Stomach smooth muscle (tissue), 2 donors: Measurements from ENCODE around the gene INPP4A.

Source experiments
- H3K27ac ChIP-seq: one replicate; pipeline ENCODE4 v1.7.0; 2013; ENCODE audit warnings: mild to moderate bottlenecking, low read length, inconsistent platforms
- H3K27me3 ChIP-seq, 2 donors: one replicate each; pipeline ENCODE4 v1.7.0; 2013; ENCODE audit warnings: low read length in 2 of 2; ENCODE audit not compliant: insufficient read depth in 2 of 2, control insufficient read depth in 1 of 2
- H3K36me3 ChIP-seq, 2 donors: one replicate each; pipeline ENCODE4 v1.7.0; 2013; ENCODE audit warnings: low read length in 2 of 2; ENCODE audit not compliant: control insufficient read depth in 2 of 2, insufficient read depth in 2 of 2
- H3K4me1 ChIP-seq: one replicate; pipeline ENCODE4 v1.7.0; 2013; ENCODE audit warnings: low read length; ENCODE audit not compliant: control insufficient read depth, insufficient read depth
- H3K4me3 ChIP-seq, 2 donors: one replicate each; pipeline ENCODE4 v1.7.0; 2013; ENCODE audit warnings: low read length in 2 of 2
- H3K9ac ChIP-seq, 2 donors: one replicate each; pipeline ENCODE4 v1.7.0; 2013; ENCODE audit warnings: low read length in 2 of 2, mild to moderate bottlenecking in 1 of 2
- H3K9me3 ChIP-seq, 2 donors: one replicate each; pipeline ENCODE4 v1.7.0; 2013; ENCODE audit warnings: low read length in 2 of 2; ENCODE audit not compliant: control insufficient read depth in 2 of 2
- donor health status: healthy.
- donor health status: Pancreatic carcinoma.

Gene INPP4A

DNA sequence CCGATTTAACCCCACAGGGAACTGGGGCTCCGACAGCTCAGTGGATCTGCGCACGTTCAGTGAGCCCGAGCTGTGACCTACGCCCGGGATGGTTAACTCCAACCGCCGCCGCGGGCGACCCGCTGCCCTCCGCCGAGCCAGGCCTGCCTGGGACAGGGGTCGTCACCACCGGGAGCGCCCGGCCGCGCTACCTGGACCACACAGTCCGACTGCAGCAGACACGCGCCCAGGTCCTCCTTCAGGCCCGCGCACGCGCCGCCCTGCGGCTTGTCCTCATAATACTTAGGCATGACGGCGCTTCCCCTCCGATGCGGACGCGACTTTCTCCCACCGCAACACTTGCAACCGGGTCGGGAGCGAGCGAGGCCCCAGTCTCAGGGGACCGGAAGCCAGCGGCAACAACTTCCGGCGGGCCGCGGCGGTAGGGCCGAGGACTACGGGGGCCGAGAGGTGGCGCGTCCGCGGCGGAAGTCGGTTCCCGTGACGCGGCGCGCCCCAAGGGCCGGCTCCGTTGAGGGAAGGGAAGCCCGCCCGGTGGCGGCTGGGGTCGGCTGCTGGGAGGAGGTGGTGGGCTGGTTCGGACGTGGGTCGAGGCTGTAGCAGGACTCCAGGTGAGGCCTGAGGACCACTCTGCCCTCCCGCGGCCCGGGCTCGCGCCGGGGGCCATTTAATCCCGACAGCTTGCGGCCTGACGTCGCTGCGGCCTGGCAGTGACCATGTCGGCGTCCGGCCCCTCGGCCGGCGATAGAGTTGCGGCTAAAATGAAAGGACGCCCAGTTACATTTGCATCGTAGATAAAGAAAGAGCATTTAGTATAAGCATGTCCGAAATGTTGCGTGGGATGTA lies 163.7 kb downstream of the INPP4A start, which contains the start of the genes COA5 and UNC50:
COA5 (minus strand) TSS at position 397 of the 846 bp plus-strand sequence; CDS start at position 290, 107 bp downstream.
UNC50 (plus strand) TSS at position 474 of the 846 bp plus-strand sequence. CDS start 1,171 bp downstream, outside the sequence.
- H3K9ac ChIP-seq = peak within 1 kb of the TSS; percentile 98 to 99
- H3K9me3 ChIP-seq = no peaks in the 10 kb centered on the region
- peak within 1 kb of the TSS; percentile 95 to 100 for H3K4me3 ChIP-seq
- H3K27ac ChIP-seq = peak within 1 kb of the TSS; percentile 97
- H3K27me3 ChIP-seq = no peaks in the 10 kb centered on the region
- H3K4me1 ChIP-seq = peaks cover 41% of the 10 kb centered on the region
- peaks cover 9 to 20% of the 10 kb centered on the region in 2 donors for H3K36me3 ChIP-seq

- peaks cover 17 to 26% of the 10 kb centered on the region in 2 donors for H3K36me3 ChIP-seq
- H3K27me3 ChIP-seq = no peaks in the 10 kb centered on the region
- no peaks in the 10 kb centered on the region for H3K9me3 ChIP-seq
- peak overlapping the region; percentile 98 to 99 for H3K9ac ChIP-seq
- H3K4me3 ChIP-seq = peak overlapping the region; percentile 95 to 100
- peak overlapping the region; percentile 97 for H3K27ac ChIP-seq
- peaks cover 41% of the 10 kb centered on the region for H3K4me1 ChIP-seq
Measured at GRCh38 chr2:98608962-98609604, 164.4 kb downstream of the INPP4A start.

DNA sequence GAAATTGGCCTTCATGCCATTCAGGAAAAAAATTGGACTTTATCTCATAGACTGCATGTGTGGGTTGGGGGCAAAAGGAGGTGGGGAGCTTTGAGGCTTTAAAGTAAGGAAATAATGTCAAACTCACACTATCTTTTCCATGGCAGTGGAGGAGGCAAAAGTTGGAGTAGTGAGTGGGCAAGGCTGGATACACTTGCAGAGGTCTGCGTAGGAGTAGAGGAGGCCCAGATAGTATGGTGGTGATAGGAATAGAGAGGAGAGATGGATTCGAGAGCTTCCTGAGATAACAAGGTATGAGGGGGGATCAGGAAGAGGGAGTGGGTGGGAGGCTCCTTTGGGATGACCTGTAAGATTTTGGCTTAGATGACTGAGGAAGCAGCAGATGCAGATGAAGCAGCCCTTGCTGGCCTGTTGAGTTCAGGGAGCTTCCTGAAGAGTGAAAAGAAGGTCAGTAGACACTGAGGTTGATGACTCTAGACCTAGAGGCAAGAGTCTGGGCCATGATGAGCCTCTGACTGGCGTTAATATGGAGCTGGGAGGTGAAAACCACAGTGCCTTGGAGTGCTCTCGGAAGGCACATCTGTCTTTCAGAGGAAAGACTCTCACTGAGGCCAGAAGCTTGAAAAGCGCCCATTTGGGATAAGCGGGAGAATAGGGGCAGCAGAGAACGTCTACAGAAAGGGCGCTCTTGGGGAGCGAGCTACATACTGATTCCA lies 169.5 kb downstream of the INPP4A start:
- Histone ChIP-seq H3K27me3 (no peaks in the 10 kb centered on the region), H3K36me3 (peaks cover 46 to 50% of the 10 kb centered on the region in 2 donors)

GRCh38 chr2:98615481-98615880 lies 170.8 kb downstream of the INPP4A start:
- Histone ChIP-seq H3K36me3 (peaks cover 48 to 49% of the 10 kb centered on the region in 2 donors), H3K9me3 (no peaks in the 10 kb centered on the region), H3K27ac (no peak overlapping the region), H3K4me3 (no peak overlapping the region), H3K27me3 (no peaks in the 10 kb centered on the region), H3K4me1 (peaks cover 6% of the 10 kb centered on the region), H3K9ac (no peak overlapping the region)

More for the DNA sequence above, 169.5 kb downstream of the INPP4A start:
- H3K9ac ChIP-seq = no peak overlapping the region
- no peak overlapping the region for H3K4me3 ChIP-seq
- H3K4me1 ChIP-seq = peaks cover 19% of the 10 kb centered on the region
- no peak overlapping the region for H3K27ac ChIP-seq
- H3K9me3 ChIP-seq = no peaks in the 10 kb centered on the region

GRCh38 chr2:98617149-98617548 lies 172.5 kb downstream of the INPP4A start:
- Histone ChIP-seq H3K4me3 (no peak overlapping the region), H3K27ac (no peak overlapping the region), H3K9ac (no peak overlapping the region), H3K36me3 (peaks cover 38 to 51% of the 10 kb centered on the region in 2 donors), H3K4me1 (no peaks in the 10 kb centered on the region), H3K9me3 (no peaks in the 10 kb centered on the region), H3K27me3 (no peaks in the 10 kb centered on the region)

DNA sequence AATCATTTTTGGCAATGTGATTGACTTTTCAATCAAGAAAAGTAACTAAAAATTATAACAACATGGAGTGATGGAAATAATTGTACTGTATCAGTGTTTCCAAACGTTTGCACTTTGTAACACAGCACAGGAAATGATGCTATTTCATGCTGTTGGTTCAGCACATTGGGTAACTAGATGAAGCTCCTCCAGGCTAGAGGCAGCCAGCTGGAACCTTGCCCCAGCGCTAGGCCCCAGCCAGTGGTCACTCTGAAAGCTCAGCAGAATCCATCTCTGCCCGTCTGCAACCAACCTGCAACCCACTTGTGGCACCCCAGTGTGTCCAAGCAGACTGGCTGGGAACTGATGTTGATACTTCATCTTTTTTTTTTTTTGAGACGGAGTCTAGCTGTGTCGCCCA lies 179.0 kb downstream of the INPP4A start:
- Histone ChIP-seq H3K36me3 (peaks cover 0 to 8% of the 10 kb centered on the region in 2 donors), H3K4me3 (no peak overlapping the region), H3K27ac (no peak overlapping the region), H3K9ac (no peak overlapping the region), H3K4me1 (no peaks in the 10 kb centered on the region), H3K9me3 (no peaks in the 10 kb centered on the region), H3K27me3 (no peaks in the 10 kb centered on the region)

DNA sequence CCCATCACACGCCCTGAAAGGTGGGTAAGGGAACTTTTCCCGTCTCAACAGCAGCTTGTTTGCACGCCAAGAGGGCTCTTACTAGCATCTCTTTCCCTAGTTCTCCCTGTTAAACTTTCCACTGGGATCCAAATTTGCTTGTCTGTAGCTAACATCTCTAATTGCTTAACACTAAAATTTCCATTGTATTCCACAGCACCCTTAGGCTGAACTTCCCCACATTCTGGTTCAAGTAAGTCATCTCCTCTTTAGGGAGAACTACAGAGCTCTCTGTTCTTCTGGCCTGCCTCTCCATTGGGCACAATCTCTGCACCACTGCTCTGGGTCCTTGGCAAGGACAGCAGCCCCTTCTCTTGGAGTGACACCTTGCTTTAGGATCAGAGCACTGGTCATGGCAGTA lies 187.7 kb downstream of the INPP4A start:
- no peak overlapping the region for H3K27ac ChIP-seq
- no peak overlapping the region for H3K9ac ChIP-seq
- no peaks in the 10 kb centered on the region for H3K9me3 ChIP-seq
- no peaks in the 10 kb centered on the region for H3K4me1 ChIP-seq
- no peak overlapping the region for H3K4me3 ChIP-seq
- H3K27me3 ChIP-seq = no peaks in the 10 kb centered on the region
- peaks cover 16 to 27% of the 10 kb centered on the region in 2 donors for H3K36me3 ChIP-seq

DNA sequence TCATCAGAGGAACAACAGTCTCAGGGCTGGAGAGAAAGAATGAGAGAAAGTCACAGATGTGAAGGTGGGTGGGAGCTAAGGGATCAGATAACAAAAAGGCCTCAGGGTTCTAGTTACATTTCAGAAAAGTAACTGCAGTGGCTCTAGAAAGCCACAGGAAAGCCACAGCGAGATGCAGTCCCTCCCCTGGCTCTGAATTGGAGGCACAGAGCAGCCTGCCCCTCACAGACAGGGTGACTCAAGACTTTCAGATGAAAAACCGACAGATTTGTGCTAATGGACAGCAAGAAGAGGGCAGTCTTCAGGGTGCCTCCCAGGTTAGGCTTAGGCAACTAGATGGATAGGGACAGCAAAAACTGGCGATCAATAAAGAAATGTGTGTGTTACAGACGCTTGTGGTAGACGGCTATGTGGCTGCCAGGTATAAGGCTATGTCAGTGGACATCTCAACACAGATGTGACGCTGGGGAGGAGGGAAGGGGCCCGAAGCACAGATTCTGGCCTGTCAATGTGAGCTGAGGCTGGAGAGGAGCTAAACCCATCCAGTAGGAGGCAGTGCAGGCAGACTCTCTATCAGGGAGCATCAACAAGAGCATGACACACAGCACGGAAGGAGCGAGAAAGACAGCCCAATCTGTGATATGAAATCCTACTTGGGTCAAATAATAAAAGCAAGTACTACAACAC lies 189.9 kb downstream of the INPP4A start:
- Histone ChIP-seq H3K9ac (no peak overlapping the region), H3K27me3 (no peaks in the 10 kb centered on the region), H3K4me1 (no peaks in the 10 kb centered on the region), H3K36me3 (peaks cover 18 to 38% of the 10 kb centered on the region in 2 donors), H3K4me3 (no peak overlapping the region), H3K27ac (no peak overlapping the region), H3K9me3 (no peaks in the 10 kb centered on the region)

- no peaks in the 10 kb centered on the region for H3K9me3 ChIP-seq
- no peak overlapping the region for H3K9ac ChIP-seq
- no peaks in the 10 kb centered on the region for H3K4me1 ChIP-seq
- no peak overlapping the region for H3K4me3 ChIP-seq
- H3K27me3 ChIP-seq = no peaks in the 10 kb centered on the region
- peaks cover 21 to 30% of the 10 kb centered on the region in 2 donors for H3K36me3 ChIP-seq
- H3K27ac ChIP-seq = no peak overlapping the region
Measured at GRCh38 chr2:98637401-98638147, 192.9 kb downstream of the INPP4A start.
